Measurements from ENCODE around the gene PRKAR1B. TPM values are rescaled to one million over a fixed set of nuclear protein-coding genes. Genes with fewer than 3 reads are reported as not detected.

Gene PRKAR1B
- polyA plus RNA-seq, 1 of the 3 experiments (the other 2 are of a cell fraction) = 63.7 TPM

DNA sequence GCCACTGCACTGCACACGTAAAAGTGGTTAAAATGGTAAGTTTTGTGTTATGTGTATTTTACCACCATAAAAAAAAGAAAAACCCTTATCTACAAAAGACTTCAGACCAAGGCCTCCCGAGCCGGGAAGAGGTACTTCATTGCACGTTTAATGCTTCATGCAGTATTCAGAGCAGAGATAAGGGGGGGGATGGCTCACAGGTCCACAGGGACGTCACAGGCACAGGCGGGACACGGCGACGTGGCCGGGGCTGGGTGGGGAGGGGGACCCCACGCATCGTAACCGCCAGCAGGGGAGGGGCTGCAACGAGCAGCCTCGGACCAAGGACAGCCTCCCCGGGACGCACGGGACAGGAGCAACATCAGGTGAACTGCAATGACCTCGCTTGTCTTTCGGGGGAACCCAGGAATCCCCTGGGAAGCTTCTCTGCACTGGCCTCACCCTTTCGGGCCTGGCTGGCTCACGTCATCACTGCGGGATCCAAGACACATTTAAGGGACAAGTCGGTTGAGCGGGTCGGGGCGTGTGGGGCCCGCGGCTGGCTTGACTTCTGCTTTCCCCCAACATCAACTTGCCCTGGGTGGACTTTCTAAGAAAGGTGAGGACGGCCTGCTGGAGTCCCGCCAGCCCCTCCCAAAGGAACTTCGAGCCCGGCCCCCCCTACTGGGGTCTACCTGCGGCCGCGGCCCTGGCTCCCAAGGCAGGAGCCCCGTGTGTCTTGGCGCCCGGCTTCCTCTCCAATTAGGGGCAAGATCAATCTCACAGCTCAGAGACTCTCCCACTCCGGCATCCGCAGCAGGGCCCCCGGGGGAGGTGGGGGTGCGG lies 177.8 kb downstream of the PRKAR1B start:
- Histone ChIP-seq H3K9ac (no peak overlapping the region), H2AFZ (ENCODE audit: low read depth) (no peak overlapping the region), H3F3A (replicated peaks; ENCODE audit: insufficient read depth) (peaks cover 7% of the 10 kb centered on the region), H3K4me2 (no peak overlapping the region), H3K27ac (ENCODE audit: low read depth in 2 of 2, low read length in 1 of 2) (no peak overlapping the region), H3K27me3 (ENCODE audit: insufficient read depth) (no peaks in the 10 kb centered on the region), H3K4me3 (ENCODE audit: low read depth in 2 of 2, low read length in 1 of 2) (no peak overlapping the region), H3K4me1 (ENCODE audit: control insufficient read depth in 1 of 2, insufficient read depth in 2 of 2, low read depth in 1 of 2, low read length in 1 of 2) (no peaks in the 10 kb centered on the region), H3K79me2 (ENCODE audit: insufficient read depth) (no peaks in the 10 kb centered on the region), H3K9me3 (no peaks in the 10 kb centered on the region), H3K9me2 (no peaks in the 10 kb centered on the region), H4K20me1 (ENCODE audit: insufficient read depth) (no peaks in the 10 kb centered on the region), H3K36me3 (replicated peaks in 1 of 2; ENCODE audit: control insufficient read depth in 1 of 2, insufficient read depth in 2 of 2, low read length in 1 of 2) (peaks cover 0 to 9% of the 10 kb centered on the region in 2 experiments)
- DNase-seq = no peak
- TF ChIP-seq, protein P1, sequence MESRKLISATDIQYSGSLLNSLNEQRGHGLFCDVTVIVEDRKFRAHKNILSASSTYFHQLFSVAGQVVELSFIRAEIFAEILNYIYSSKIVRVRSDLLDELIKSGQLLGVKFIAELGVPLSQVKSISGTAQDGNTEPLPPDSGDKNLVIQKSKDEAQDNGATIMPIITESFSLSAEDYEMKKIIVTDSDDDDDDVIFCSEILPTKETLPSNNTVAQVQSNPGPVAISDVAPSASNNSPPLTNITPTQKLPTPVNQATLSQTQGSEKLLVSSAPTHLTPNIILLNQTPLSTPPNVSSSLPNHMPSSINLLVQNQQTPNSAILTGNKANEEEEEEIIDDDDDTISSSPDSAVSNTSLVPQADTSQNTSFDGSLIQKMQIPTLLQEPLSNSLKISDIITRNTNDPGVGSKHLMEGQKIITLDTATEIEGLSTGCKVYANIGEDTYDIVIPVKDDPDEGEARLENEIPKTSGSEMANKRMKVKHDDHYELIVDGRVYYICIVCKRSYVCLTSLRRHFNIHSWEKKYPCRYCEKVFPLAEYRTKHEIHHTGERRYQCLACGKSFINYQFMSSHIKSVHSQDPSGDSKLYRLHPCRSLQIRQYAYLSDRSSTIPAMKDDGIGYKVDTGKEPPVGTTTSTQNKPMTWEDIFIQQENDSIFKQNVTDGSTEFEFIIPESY (IDR thresholded peaks at IDR 0.05; ENCODE audit: borderline replicate concordance, low read depth) = no peak
- no peak for TF ChIP-seq YY1 (IDR thresholded peaks at IDR 0.05; ENCODE audit: low read depth)
- no peak for TF ChIP-seq SMC3 (IDR thresholded peaks at IDR 0.05; ENCODE audit: low read depth, low read length)
- no peak for TF ChIP-seq NFIC (IDR thresholded peaks at IDR 0.05; ENCODE audit: borderline replicate concordance)
- no peak for TF ChIP-seq CHD2 (IDR thresholded peaks at IDR 0.05; ENCODE audit: low read length, partially characterized antibody)
- no peak for TF ChIP-seq ELF1 (IDR thresholded peaks at IDR 0.05)
- no peak for TF ChIP-seq POLR2AphosphoS5 (IDR thresholded peaks at IDR 0.05; ENCODE audit: low read depth, low read length)
- TF ChIP-seq FOSL2 (IDR thresholded peaks at IDR 0.05; ENCODE audit: borderline replicate concordance, low read depth) = no peak
- TF ChIP-seq, protein P2, sequence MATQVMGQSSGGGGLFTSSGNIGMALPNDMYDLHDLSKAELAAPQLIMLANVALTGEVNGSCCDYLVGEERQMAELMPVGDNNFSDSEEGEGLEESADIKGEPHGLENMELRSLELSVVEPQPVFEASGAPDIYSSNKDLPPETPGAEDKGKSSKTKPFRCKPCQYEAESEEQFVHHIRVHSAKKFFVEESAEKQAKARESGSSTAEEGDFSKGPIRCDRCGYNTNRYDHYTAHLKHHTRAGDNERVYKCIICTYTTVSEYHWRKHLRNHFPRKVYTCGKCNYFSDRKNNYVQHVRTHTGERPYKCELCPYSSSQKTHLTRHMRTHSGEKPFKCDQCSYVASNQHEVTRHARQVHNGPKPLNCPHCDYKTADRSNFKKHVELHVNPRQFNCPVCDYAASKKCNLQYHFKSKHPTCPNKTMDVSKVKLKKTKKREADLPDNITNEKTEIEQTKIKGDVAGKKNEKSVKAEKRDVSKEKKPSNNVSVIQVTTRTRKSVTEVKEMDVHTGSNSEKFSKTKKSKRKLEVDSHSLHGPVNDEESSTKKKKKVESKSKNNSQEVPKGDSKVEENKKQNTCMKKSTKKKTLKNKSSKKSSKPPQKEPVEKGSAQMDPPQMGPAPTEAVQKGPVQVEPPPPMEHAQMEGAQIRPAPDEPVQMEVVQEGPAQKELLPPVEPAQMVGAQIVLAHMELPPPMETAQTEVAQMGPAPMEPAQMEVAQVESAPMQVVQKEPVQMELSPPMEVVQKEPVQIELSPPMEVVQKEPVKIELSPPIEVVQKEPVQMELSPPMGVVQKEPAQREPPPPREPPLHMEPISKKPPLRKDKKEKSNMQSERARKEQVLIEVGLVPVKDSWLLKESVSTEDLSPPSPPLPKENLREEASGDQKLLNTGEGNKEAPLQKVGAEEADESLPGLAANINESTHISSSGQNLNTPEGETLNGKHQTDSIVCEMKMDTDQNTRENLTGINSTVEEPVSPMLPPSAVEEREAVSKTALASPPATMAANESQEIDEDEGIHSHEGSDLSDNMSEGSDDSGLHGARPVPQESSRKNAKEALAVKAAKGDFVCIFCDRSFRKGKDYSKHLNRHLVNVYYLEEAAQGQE (IDR thresholded peaks at IDR 0.05; ENCODE audit: low read depth, low read length) = no peak
- TF ChIP-seq, protein P3, sequence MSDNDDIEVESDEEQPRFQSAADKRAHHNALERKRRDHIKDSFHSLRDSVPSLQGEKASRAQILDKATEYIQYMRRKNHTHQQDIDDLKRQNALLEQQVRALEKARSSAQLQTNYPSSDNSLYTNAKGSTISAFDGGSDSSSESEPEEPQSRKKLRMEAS (IDR thresholded peaks at IDR 0.05; ENCODE audit: low read depth) = no peak
- TF ChIP-seq RAD21 (IDR thresholded peaks at IDR 0.05; ENCODE audit: low read length) = no peak
- ChIA-PET CTCF (interaction anchor here (0.7 kb wide), 1 partner anchor 46 kb away, joined by 3 read pairs; no protein-coding TSS in a partner anchor), POLR2A (no interaction called here)
- WGBS (ENCODE audit: low lambda C conversion rate) = 96% methylated on average over 36 of the region's 43 CpGs
